Stomach (tissue), 9 donors: Measurements from ENCODE around the gene EMC7. TPM values are rescaled to one million over a fixed set of nuclear protein-coding genes. Genes with fewer than 3 reads are reported as not detected.
"Not testable (repeated sequence)": the region's sequence is repeated elsewhere in the genome, so short reads cannot be mapped to it uniquely, and the experiment has no call there.

Experiments
- DNase-seq, 2 donors: peaks; one replicate each; pipeline versions ENCODE4 v3.0.0 to v3.0.0-alpha.2; 2013 to 2019
- H3K27ac ChIP-seq, 5 donors: fragments of 200-600 bp in 4 of 5; sonication (generic) in 4 of 5; one replicate each; pipeline ENCODE4 v1.5.1; 2013 to 2019; ENCODE audit warnings: mild to moderate bottlenecking in 1 of 5, moderate library complexity in 1 of 5
- H3K27me3 ChIP-seq, 3 donors: fragments of 200-600 bp; sonication (generic); one replicate each; pipeline ENCODE4 v1.5.1; 2017 to 2019; ENCODE audit warnings: mixed run types in 1 of 3
- H3K36me3 ChIP-seq, 4 donors: fragments of 200-600 bp; sonication (generic); 1 replicate in 3 of 4; 2 replicates in 1 of 4; pipeline ENCODE4 v1.5.1; 2016 to 2019
- H3K4me1 ChIP-seq, 4 donors: fragments of 200-600 bp; sonication (generic); one replicate each; pipeline ENCODE4 v1.5.1; 2016 to 2019
- H3K4me3 ChIP-seq, 4 donors: fragments of 200-600 bp; sonication (generic) in 3 of 4; one replicate each; pipeline ENCODE4 v1.5.1; 2016 to 2019; ENCODE audit warnings: mild to moderate bottlenecking in 1 of 4
- H3K9me3 ChIP-seq, 4 donors: fragments of 200-600 bp; sonication (generic); one replicate each; pipeline ENCODE4 v1.5.1; 2016 to 2019
- EP300 ChIP-seq: sonication (generic); formaldehyde crosslinking; IDR thresholded peaks from one replicate; pipeline ENCODE4 v1.6.1; 2017; ENCODE audit warnings: antibody characterized with exemption
- POLR2A ChIP-seq, 4 donors: fragments of 450-650 bp; IDR thresholded peaks; one replicate each; pipeline ENCODE4 v1.6.1; 2016; ENCODE audit warnings: antibody characterized with exemption in 4 of 4, control low read depth in 2 of 4, mild to moderate bottlenecking in 1 of 4, moderate library complexity in 1 of 4
- POLR2AphosphoS5 ChIP-seq, 3 donors: sonication (generic); formaldehyde crosslinking; IDR thresholded peaks; one replicate each; pipeline ENCODE4 v1.6.1; 2016; ENCODE audit warnings: antibody characterized with exemption in 3 of 3
- WGBS, 5 donors: extraction: QIAGEN DNeasy Blood & Tissue Kit in 3 of 5; methylation state at CpG; one replicate each; pipeline versions ENCODE4 v1.1.5 to v1.1.7; 2013 to 2018; 5-methylcytosine and 5-hydroxymethylcytosine counted together
- intact Hi-C: fragments of 100-400 bp; cut with DNase I; formaldehyde crosslinking; loops from one replicate; pipeline ENCODE4 v1.15.1; 2023; ENCODE audit warnings: low total_unique reads
- polyA plus RNA-seq, 3 donors: library from polyadenylated mRNA; stranded (reverse); fragments of 200-250 nt; gene quantifications; one replicate each; pipeline ENCODE4 v1.2.3, GENCODE V29; 2013
- total RNA-seq, 5 donors: library from RNA; depleted of rRNA; stranded (reverse); fragments of >200 nt; gene quantifications; one replicate each; pipeline versions ENCODE4 v1.1.0 to v1.2.3, GENCODE V29; 2014 to 2016
- TF ChIP-seq, protein P1 (sequence below), 7 experiments: fragments of 450-650 bp in 4 of 7; fragments of 200-600 bp in 3 of 7; sonication (generic) in 3 of 7; IDR thresholded peaks; one replicate each; pipeline ENCODE4 v1.5.1; 2016 to 2019; ENCODE audit warnings: antibody characterized with exemption in 7 of 7, control low read depth in 2 of 7, mild to moderate bottlenecking in 1 of 7
- donor health status: healthy with polysubstance abuse.
- donor health status: Bipolar disorder and iron deficiency.
- donor health status: healthy.

The EMC7 gene
- total and polyA plus RNA-seq, 8 donors, result 23.2 to 73.5 (median 36.4) TPM

DNA sequence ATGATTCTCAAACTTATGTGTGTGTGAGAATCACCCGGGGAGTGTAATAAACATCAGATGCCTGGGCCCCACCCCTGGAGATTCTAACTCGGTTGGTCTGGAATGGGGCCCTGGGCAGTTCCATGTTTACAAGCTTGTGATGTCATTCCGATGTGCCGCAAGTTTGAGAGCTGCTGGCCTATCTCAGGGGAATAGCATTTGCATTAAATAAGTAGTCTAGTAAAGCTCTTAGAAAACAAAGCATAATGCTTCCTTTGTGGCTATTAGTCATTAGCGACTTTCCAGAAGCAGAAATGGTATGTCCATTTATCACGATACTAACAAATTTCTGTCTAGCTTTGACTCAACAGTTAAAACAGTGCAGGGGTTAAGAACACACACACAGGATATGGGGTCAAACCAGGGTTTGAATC lies 21.1 kb upstream of the EMC7 start:
- peak in 1 of 2 donors; percentile 33 for DNase-seq
- H3K27ac ChIP-seq, result no peak overlapping the region
- H3K4me1 ChIP-seq, result no peaks in the 10 kb centered on the region
- H3K9me3 ChIP-seq, result no peaks in the 10 kb centered on the region
- no peaks in the 10 kb centered on the region for H3K27me3 ChIP-seq
- intact Hi-C loops, result no loop called here
- H3K4me3 ChIP-seq, result no peak overlapping the region
- no peak for TF ChIP-seq POLR2AphosphoS5 (IDR thresholded peaks at IDR 0.05)
- no peak for TF ChIP-seq EP300
- TF ChIP-seq, protein P1, sequence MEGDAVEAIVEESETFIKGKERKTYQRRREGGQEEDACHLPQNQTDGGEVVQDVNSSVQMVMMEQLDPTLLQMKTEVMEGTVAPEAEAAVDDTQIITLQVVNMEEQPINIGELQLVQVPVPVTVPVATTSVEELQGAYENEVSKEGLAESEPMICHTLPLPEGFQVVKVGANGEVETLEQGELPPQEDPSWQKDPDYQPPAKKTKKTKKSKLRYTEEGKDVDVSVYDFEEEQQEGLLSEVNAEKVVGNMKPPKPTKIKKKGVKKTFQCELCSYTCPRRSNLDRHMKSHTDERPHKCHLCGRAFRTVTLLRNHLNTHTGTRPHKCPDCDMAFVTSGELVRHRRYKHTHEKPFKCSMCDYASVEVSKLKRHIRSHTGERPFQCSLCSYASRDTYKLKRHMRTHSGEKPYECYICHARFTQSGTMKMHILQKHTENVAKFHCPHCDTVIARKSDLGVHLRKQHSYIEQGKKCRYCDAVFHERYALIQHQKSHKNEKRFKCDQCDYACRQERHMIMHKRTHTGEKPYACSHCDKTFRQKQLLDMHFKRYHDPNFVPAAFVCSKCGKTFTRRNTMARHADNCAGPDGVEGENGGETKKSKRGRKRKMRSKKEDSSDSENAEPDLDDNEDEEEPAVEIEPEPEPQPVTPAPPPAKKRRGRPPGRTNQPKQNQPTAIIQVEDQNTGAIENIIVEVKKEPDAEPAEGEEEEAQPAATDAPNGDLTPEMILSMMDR (IDR thresholded peaks at IDR 0.05), result no peak
- TF ChIP-seq POLR2A (IDR thresholded peaks at IDR 0.05), result no peak
- WGBS, 5 donors, result 48 to 65% (median 63%) methylated on average over 6 of the region's 6 CpGs
- no peaks in the 10 kb centered on the region for H3K36me3 ChIP-seq

DNA sequence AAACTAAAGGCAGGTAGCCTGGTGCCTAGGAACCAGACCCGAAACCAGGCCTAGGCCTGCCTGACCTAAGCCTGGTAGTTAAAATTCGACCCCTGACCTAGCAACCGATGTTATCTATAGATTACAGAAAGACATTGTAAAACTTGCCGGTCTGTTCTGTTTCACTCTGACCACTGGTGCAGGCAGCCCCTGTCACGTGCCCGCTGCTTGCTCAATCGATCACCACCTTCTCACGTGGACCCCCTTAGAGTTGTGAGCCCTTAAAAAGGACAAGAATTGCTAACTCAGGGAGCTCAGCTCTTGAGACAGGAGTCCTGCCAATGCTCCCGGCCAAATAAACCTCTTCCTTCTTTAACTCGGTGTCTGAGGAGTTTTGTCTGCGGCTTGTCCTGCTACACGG lies 20.1 kb upstream of the EMC7 start:
- H3K4me1 ChIP-seq, intact Hi-C loops, H3K27ac ChIP-seq, H3K9me3 ChIP-seq, H3K27me3 ChIP-seq, DNase-seq, H3K4me3 ChIP-seq, H3K36me3 ChIP-seq: not testable (repeated sequence)
- 79 to 88% (median 86%) methylated on average over 12 of the region's 12 CpGs for WGBS, 5 donors

DNA sequence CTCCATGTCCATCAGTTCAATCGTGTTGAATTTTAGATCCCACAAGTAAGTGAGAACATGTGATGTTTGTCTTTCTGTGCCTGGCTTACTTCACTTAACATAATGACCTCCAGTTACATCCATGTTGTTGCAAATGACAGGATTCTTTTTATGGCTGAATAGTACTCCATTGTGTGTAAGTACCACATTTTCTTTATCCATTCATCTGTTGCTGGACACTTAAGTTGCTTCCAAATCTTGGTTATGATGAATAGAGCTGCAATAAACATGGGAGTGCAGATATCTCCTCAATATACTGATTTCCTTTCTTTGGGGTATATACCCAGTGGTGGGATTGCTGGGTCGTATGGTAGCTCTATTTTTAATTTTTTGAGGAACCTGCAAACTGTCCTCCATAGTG lies 18.8 kb upstream of the EMC7 start:
- DNase-seq, H3K9me3 ChIP-seq, intact Hi-C loops, H3K36me3 ChIP-seq, H3K4me1 ChIP-seq, H3K27ac ChIP-seq, H3K27me3 ChIP-seq, H3K4me3 ChIP-seq: not testable (repeated sequence)
- WGBS, 5 donors, result 64 to 81% (median 74%) methylated on average over 2 of the region's 2 CpGs

DNA sequence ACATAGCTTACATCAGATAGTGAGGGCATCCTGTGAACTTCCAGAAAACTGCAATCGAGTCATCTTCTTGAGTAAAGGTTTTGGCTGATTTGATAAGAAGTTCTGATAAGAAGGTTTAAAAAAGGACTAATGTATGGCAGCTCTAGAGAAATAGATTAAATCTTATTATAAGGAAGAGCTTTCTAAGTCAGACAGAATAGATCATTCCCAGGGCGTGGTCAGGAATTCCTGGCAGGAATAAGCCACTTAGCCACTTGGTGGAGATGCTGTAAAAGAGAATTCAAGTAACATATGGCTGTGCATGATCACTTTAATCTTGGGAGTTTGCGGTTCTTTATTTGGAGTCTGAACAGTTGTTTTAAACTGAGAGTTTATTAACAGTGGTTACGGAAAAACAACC lies 17.6 kb upstream of the EMC7 start:
- no peaks in the 10 kb centered on the region for H3K4me1 ChIP-seq
- DNase-seq, result no peak
- no peaks in the 10 kb centered on the region for H3K9me3 ChIP-seq
- WGBS, 5 donors, result 54 to 69% (median 64%) methylated on average over 4 of the region's 4 CpGs
- H3K27me3 ChIP-seq, result peaks cover 0 to 5% (median 0%) of the 10 kb centered on the region in 3 donors
- H3K36me3 ChIP-seq, result no peaks in the 10 kb centered on the region
- intact Hi-C loops, result no loop called here
- TF ChIP-seq EP300 (no peak), POLR2AphosphoS5 (IDR thresholded peaks at IDR 0.05) (no peak)
- TF ChIP-seq, protein P1 (IDR thresholded peaks at IDR 0.05), result no peak
- no peak overlapping the region for H3K4me3 ChIP-seq
- H3K27ac ChIP-seq, result no peak overlapping the region

DNA sequence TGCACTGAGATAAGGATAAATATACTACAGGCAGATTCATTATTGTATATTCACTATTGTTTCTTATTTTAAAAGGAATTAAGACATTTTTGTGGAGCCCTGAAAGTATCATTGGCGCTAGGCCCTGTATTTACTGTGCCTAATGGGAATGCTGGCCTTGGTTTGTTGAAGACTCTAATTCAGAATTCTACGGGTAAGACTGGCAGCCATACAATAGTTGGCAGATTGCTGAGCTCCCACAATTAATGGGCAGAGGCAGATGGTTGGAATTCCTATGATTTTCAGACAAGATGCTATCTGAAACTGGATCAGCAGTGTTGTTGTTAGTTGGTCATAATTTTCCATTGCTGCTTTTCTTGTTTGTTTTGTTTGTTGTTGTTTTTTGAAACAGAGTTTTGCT lies 15.0 kb upstream of the EMC7 start:
- H3K36me3 ChIP-seq, result no peaks in the 10 kb centered on the region
- DNase-seq, result peak in 1 of 2 donors; percentile 32
- no peaks in the 10 kb centered on the region for H3K9me3 ChIP-seq
- H3K27me3 ChIP-seq, result peaks cover 0 to 5% (median 0%) of the 10 kb centered on the region in 3 donors
- H3K4me3 ChIP-seq, result no peak overlapping the region
- no peaks in the 10 kb centered on the region for H3K4me1 ChIP-seq
- H3K27ac ChIP-seq, result no peak overlapping the region
- WGBS, 5 donors, result 69 to 82% (median 73%) methylated on average over 2 of the region's 2 CpGs
- intact Hi-C loops, result no loop called here
- TF ChIP-seq EP300 (no peak), POLR2A (IDR thresholded peaks at IDR 0.05) (no peak), POLR2AphosphoS5 (IDR thresholded peaks at IDR 0.05) (no peak)
- TF ChIP-seq, protein P1 (IDR thresholded peaks at IDR 0.05), result no peak
